Transverse colon (tissue), 4 donors: Measurements from ENCODE around the gene RHCG. TPM values are rescaled to one million over a fixed set of nuclear protein-coding genes. Genes with fewer than 3 reads are reported as not detected.

Experiments
- DNase-seq: peaks from one replicate; pipeline ENCODE4 v3.0.0-alpha.2; 2019
- H3K27ac ChIP-seq, 4 donors: fragments of 200-600 bp; sonication (generic); 2 replicates each; pipeline ENCODE4 v1.5.1; 2016 to 2018; ENCODE audit warnings: inconsistent platforms in 4 of 4
- H3K27me3 ChIP-seq: fragments of 200-600 bp; sonication (generic); 2 replicates; pipeline ENCODE4 v1.5.1; 2017; ENCODE audit warnings: inconsistent platforms
- H3K36me3 ChIP-seq, 4 donors: fragments of 200-600 bp; sonication (generic); 2 replicates each; pipeline ENCODE4 v1.5.1; 2017 to 2019; ENCODE audit warnings: inconsistent platforms in 4 of 4
- H3K4me1 ChIP-seq, 4 donors: fragments of 200-600 bp; sonication (generic); 2 replicates each; pipeline ENCODE4 v1.5.1; 2017 to 2020; ENCODE audit warnings: inconsistent platforms in 4 of 4
- H3K4me3 ChIP-seq, 4 donors: fragments of 200-600 bp; sonication (generic); 1 replicate in 1 of 4; 2 replicates in 3 of 4; pipeline versions ENCODE4 v1.5.1 to v1.6.1; 2017 to 2019; ENCODE audit warnings: inconsistent platforms in 4 of 4
- H3K9me3 ChIP-seq, 2 donors: fragments of 200-600 bp; sonication (generic); 2 replicates each; pipeline ENCODE4 v1.5.1; 2017 to 2019; ENCODE audit warnings: inconsistent platforms in 2 of 2
- CTCF ChIP-seq, 5 experiments: fragments of 200-600 bp in 3 of 5; fragments of 450-650 bp in 2 of 5; sonication (generic) in 3 of 5; IDR thresholded peaks; 1 replicate in 2 of 5; 2 replicates in 3 of 5; pipeline ENCODE4 v1.5.1; 2016 to 2017; ENCODE audit warnings: antibody characterized with exemption in 5 of 5, inconsistent platforms in 3 of 5, mild to moderate bottlenecking in 2 of 5, moderate library complexity in 1 of 5
- EP300 ChIP-seq: sonication (generic); formaldehyde crosslinking; IDR thresholded peaks from one replicate; pipeline ENCODE4 v1.6.1; 2017; ENCODE audit warnings: antibody characterized with exemption, low read depth
- POLR2A ChIP-seq: fragments of 450-650 bp; IDR thresholded peaks from one replicate; pipeline ENCODE4 v1.6.1; 2016; ENCODE audit warnings: antibody characterized with exemption, mild to moderate bottlenecking, moderate library complexity
- POLR2AphosphoS5 ChIP-seq, 3 donors: sonication (generic); formaldehyde crosslinking; IDR thresholded peaks; one replicate each; pipeline ENCODE4 v1.6.1; 2016; ENCODE audit warnings: antibody characterized with exemption in 3 of 3
- WGBS, 2 donors: methylation state at CpG; one replicate each; pipeline ENCODE4 v1.1.5; 2018; ENCODE audit warnings: low coverage in 1 of 2; 5-methylcytosine and 5-hydroxymethylcytosine counted together
- in situ Hi-C, 4 donors: fragments of 200-750 bp; cut with MboI; loops; one replicate each; pipeline versions ENCODE4 v1.15.0 to v1.15.1; 2017; ENCODE audit warnings: low sequenced_read_pairs in 3 of 4, low pct_ligation_motif_present in 1 of 4, low pct_unique_long_range_greater_than_20kb in 1 of 4
- intact Hi-C: fragments of 100-400 bp; cut with DNase I; formaldehyde crosslinking; loops from one replicate; pipeline ENCODE4 v1.15.1; 2023; ENCODE audit warnings: low total_unique reads
- total RNA-seq, 4 donors: library from RNA; depleted of rRNA; stranded (reverse); fragments of >200 nt; gene quantifications; one replicate each; pipeline ENCODE4 v1.1.0, GENCODE V29; 2016

Gene RHCG
- total RNA-seq, 4 donors from 2014 or later = 0.41 TPM; not detected in 3

GRCh38 chr15:89490081-89490813 lies 6.1 kb downstream of the RHCG start:
- in situ Hi-C loops (no loop called here), intact Hi-C loops (no loop called here)
- no peaks in the 10 kb centered on the region for H3K36me3 ChIP-seq
- H3K4me3 ChIP-seq = no peak overlapping the region
- H3K27ac ChIP-seq = no peak overlapping the region
- TF ChIP-seq EP300 = no peak
- TF ChIP-seq POLR2A = no peak
- TF ChIP-seq CTCF (IDR thresholded peaks at IDR 0.05) = no peak
- TF ChIP-seq POLR2AphosphoS5 (IDR thresholded peaks at IDR 0.05) = no peak
- H3K9me3 ChIP-seq = no peaks in the 10 kb centered on the region
- peaks cover 68% of the 10 kb centered on the region for H3K27me3 ChIP-seq
- WGBS, 2 donors = 54 to 70% methylated on average over 4 to 10 of the region's 10 CpGs
- no peak for DNase-seq
- peaks cover 0 to 4% (median 0%) of the 10 kb centered on the region in 4 donors for H3K4me1 ChIP-seq

GRCh38 chr15:89489376-89489775 lies 7.0 kb downstream of the RHCG start:
- intact Hi-C loops = no loop called here

GRCh38 chr15:89487791-89488190 lies 8.6 kb downstream of the RHCG start:
- no peak overlapping the region for H3K4me3 ChIP-seq
- H3K9me3 ChIP-seq = no peaks in the 10 kb centered on the region
- no peak for TF ChIP-seq POLR2A
- no peak for TF ChIP-seq EP300
- no peak for TF ChIP-seq CTCF (IDR thresholded peaks at IDR 0.05)
- no peak for TF ChIP-seq POLR2AphosphoS5 (IDR thresholded peaks at IDR 0.05)
- peaks cover 0 to 4% (median 0%) of the 10 kb centered on the region in 4 donors for H3K4me1 ChIP-seq
- DNase-seq = no peak
- intact Hi-C loops (no loop called here), in situ Hi-C loops (no loop called here)
- no peaks in the 10 kb centered on the region for H3K36me3 ChIP-seq
- H3K27me3 ChIP-seq = peaks cover 43% of the 10 kb centered on the region
- H3K27ac ChIP-seq = no peak overlapping the region
- 59 to 61% methylated on average over 2 of the region's 2 CpGs for WGBS, 2 donors

More at GRCh38 chr15:89489376-89489775, 7.0 kb downstream of the RHCG start:
- Histone ChIP-seq H3K4me1 (peaks cover 0 to 4% (median 0%) of the 10 kb centered on the region in 4 donors), H3K27ac (no peak overlapping the region), H3K27me3 (peaks cover 59% of the 10 kb centered on the region), H3K4me3 (no peak overlapping the region), H3K36me3 (no peaks in the 10 kb centered on the region), H3K9me3 (no peaks in the 10 kb centered on the region)
- in situ Hi-C loops = no loop called here
- no peak for TF ChIP-seq EP300
- no peak for TF ChIP-seq POLR2A
- TF ChIP-seq POLR2AphosphoS5 (IDR thresholded peaks at IDR 0.05) = no peak
- no peak for TF ChIP-seq CTCF (IDR thresholded peaks at IDR 0.05)
- 71 to 78% methylated on average over 3 to 4 of the region's 4 CpGs for WGBS, 2 donors
- DNase-seq = no peak

- peaks cover 33% of the 10 kb centered on the region for H3K27me3 ChIP-seq
- no peak overlapping the region for H3K27ac ChIP-seq
- in situ Hi-C loops (no loop called here), intact Hi-C loops (no loop called here)
- DNase-seq = peak; percentile 43
- H3K36me3 ChIP-seq = no peaks in the 10 kb centered on the region
- 81% methylated on average over 4 of the region's 24 CpGs; no CpG with 5 or more reads in 1 of the 2 donors for whole genome bisulfite sequencing, 2 donors
- H3K4me1 ChIP-seq = peaks cover 0 to 4% (median 0%) of the 10 kb centered on the region in 4 donors
- no peak overlapping the region for H3K4me3 ChIP-seq
- no peaks in the 10 kb centered on the region for H3K9me3 ChIP-seq
- TF ChIP-seq POLR2AphosphoS5 (IDR thresholded peaks at IDR 0.05) (no peak), EP300 (no peak), POLR2A (no peak), CTCF (IDR thresholded peaks at IDR 0.05) (no peak)
These were observed 9.7 kb downstream of the RHCG start for GRCh38 chr15:89486726-89487050.
